ENCODE measurements around the gene HOXD11.

The HOXD11 gene

DNA sequence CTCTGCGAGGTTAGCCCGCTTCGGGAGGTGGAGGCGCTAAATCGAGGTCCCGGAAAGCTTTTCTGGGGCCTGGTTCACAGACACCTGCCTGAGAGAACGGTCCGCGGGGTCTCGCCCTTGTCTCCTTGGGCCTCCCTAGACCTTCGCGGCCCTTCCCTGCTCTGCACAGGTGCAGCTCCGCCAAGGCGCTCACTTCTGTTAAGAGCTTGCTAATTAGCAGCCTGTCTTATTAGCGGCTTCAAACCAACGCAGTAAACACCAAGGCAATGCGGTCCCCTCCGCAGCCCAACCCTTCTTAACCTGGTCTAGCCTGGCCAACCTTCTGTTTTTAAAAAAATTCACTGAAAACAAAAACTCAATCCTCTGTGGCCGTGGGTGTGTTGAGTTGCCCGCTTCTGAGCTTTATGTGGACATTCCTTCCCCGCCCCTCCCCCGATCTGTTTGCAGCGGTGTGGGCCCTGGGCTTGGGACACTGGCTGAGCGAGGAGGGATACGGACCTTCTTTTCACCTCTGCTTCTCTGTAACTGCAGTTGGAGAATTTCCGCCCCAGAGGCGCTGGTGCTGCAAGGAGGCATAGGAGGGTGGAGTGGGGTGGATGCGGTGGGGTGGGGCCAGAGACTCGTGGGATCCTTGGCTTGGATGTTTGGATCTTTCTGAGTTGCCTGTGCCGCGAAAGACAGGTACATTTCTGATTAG, 40.9 kb downstream of the HOXD11 start:
- no peak overlapping the region for H3K4me2 ChIP-seq (ENCODE audit: low read length)

DNA sequence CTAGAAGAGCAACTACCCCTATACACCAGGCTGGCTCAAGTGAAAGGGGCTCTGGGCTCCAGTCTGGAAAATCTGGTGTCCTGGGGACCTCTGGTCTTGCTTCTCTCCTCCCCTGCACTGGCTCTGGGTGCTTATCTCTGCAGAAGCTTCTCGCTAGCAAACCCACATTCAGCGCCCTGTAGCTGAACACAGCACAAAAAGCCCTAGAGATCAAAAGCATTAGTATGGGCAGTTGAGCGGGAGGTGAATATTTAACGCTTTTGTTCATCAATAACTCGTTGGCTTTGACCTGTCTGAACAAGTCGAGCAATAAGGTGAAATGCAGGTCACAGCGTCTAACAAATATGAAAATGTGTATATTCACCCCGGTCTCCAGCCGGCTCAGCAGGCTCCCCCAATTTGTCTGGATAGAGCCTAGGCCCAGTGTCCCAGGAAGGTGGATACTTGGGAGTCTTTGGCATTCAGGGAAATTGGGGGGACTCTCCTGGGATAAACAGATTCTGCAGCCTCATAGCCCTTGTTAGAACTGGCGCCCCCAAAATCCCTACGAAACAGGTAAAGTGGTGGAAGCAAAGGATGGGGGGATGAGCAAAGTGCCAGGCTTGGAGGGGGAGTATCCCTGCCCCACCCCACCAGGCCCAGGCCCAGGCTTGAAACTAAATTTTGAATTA, 41.8 kb downstream of the HOXD11 start:
- Histone ChIP-seq H3K4me3 (ENCODE audit: low read length) (no peak overlapping the region), H3K27me3 (ENCODE audit: control insufficient read depth, insufficient read depth, low read length) (peaks cover 5% of the 10 kb centered on the region), H3K9ac (ENCODE audit: low read depth, low read length) (no peak overlapping the region), H3K36me3 (ENCODE audit: insufficient read depth, low read length) (no peaks in the 10 kb centered on the region), H3K9me3 (replicated peaks; ENCODE audit: low read length) (no peaks in the 10 kb centered on the region), H3K4me1 (ENCODE audit: control insufficient read depth, insufficient read depth, low read length) (no peaks in the 10 kb centered on the region), H3K4me2 (ENCODE audit: low read length) (no peak overlapping the region)

More for the DNA sequence above, 40.9 kb downstream of the HOXD11 start:
- no peaks in the 10 kb centered on the region for H3K36me3 ChIP-seq (ENCODE audit: insufficient read depth, low read length)
- H3K9ac ChIP-seq (ENCODE audit: low read depth, low read length) = no peak overlapping the region
- H3K4me1 ChIP-seq (ENCODE audit: control insufficient read depth, insufficient read depth, low read length) = no peaks in the 10 kb centered on the region
- peaks cover 5% of the 10 kb centered on the region for H3K27me3 ChIP-seq (ENCODE audit: control insufficient read depth, insufficient read depth, low read length)
- H3K9me3 ChIP-seq (replicated peaks; ENCODE audit: low read length) = no peaks in the 10 kb centered on the region
- no peak overlapping the region for H3K4me3 ChIP-seq (ENCODE audit: low read length)

DNA sequence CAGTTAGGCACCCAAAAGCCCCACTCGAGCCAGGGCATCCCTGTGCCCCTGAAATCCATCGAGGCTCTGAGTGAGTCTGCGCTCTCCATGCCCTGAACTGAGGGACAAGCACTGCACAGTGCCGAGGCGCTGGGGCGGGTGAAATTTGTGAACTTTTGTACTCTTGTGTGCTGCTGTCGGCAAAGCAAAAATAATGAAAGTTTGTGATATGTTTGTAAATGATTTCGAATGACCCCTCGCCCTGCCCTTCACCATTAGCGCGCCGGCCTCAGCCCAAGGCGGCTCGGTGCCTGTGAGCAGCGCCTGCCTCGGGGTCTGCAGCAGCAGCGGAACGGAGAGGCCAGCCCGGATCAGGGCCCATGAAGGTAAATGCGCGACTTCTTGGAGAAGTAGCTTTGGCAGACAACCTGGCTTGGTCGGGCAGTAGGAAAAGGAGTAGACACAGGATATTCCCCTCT, 42.4 kb downstream of the HOXD11 start:
- H3K4me2 ChIP-seq (ENCODE audit: low read length) = no peak overlapping the region
- H3K36me3 ChIP-seq (ENCODE audit: insufficient read depth, low read length) = no peaks in the 10 kb centered on the region
- H3K27me3 ChIP-seq (ENCODE audit: control insufficient read depth, insufficient read depth, low read length) = peaks cover 6% of the 10 kb centered on the region
- no peak overlapping the region for H3K4me3 ChIP-seq (ENCODE audit: low read length)
- H3K9ac ChIP-seq (ENCODE audit: low read depth, low read length) = no peak overlapping the region
- no peaks in the 10 kb centered on the region for H3K9me3 ChIP-seq (replicated peaks; ENCODE audit: low read length)
- no peaks in the 10 kb centered on the region for H3K4me1 ChIP-seq (ENCODE audit: control insufficient read depth, insufficient read depth, low read length)

DNA sequence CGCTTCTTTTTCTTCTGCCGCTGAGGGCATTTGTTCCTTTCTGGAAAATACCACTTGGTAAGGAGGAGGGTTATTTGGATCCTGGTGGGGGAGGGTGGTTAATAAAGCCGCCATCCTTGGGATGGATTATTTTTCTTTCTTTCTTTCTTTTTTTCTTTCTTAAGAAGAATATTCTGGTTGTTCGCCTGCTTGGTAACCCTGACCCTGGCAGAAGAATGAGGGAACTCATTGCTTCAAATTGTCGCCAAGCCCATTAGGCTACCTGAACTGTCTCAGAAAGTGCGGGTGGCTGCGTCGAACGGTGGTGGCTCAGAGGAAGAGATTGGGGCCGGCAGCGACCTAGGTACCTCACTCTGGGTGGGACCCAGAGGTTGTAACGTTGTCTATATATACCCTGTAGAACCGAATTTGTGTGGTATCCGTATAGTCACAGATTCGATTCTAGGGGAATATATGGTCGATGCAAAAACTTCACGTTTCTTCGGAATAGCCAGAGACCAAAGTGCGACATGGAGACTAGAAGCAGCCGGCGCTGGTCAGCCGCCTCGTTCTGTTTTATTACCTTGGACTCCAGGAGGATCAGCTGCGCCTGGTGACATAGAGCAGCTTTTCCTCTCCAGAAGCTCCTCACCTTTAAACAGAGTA, 43.0 kb downstream of the HOXD11 start:
- H3K9me3 ChIP-seq (replicated peaks; ENCODE audit: low read length) = no peaks in the 10 kb centered on the region
- no peak overlapping the region for H3K9ac ChIP-seq (ENCODE audit: low read depth, low read length)
- H3K36me3 ChIP-seq (ENCODE audit: insufficient read depth, low read length) = no peaks in the 10 kb centered on the region
- no peak overlapping the region for H3K4me2 ChIP-seq (ENCODE audit: low read length)
- H3K4me3 ChIP-seq (ENCODE audit: low read length) = no peak overlapping the region
- H3K4me1 ChIP-seq (ENCODE audit: control insufficient read depth, insufficient read depth, low read length) = no peaks in the 10 kb centered on the region
- H3K27me3 ChIP-seq (ENCODE audit: control insufficient read depth, insufficient read depth, low read length) = peaks cover 11% of the 10 kb centered on the region

DNA sequence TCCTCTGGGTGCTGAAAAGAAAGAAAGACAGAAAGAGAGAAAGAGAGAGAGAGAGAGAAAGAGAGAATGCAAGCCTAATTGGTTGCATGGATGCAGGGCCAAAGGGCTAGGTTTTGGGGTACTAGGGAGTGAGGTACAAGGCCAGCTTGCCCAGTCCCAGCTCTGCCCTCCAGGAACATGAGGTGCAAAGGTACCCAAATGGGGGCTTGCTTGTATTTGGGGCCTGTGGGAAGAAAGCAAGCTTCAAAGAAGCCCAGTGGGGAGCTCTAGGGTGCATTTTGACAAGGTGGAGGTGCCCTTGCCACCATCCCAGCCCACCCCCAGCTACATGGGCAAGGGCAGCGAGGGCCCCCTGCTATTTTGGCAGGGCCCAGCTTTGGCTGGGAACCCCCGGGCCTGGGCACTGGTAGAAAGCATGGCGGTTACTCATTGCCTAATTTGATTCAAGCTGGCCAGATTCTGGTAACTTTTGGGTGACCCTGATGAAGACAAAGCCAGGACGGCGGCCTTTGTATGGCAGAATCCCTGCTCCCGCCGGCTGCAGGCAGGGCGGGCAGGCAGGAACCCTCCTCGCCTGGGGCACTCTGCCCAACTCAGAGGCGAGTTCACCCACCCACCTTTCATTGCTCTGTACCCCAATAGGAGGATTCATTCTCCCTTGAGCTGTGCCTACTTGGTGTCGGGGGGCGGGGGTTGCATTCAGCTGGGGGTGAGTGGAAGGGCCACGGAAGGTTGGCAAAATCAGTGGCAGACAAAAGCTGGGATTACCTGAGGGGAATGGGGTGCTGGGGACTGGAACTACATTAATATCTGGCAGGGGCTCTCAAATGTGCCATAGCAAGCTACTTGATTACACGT, 43.7 kb downstream of the HOXD11 start:
- Histone ChIP-seq H3K4me3 (ENCODE audit: low read length) (no peak overlapping the region), H3K4me1 (ENCODE audit: control insufficient read depth, insufficient read depth, low read length) (no peaks in the 10 kb centered on the region), H3K27me3 (ENCODE audit: control insufficient read depth, insufficient read depth, low read length) (peaks cover 7% of the 10 kb centered on the region), H3K4me2 (ENCODE audit: low read length) (no peak overlapping the region), H3K36me3 (ENCODE audit: insufficient read depth, low read length) (no peaks in the 10 kb centered on the region), H3K9ac (ENCODE audit: low read depth, low read length) (no peak overlapping the region), H3K9me3 (replicated peaks; ENCODE audit: low read length) (no peaks in the 10 kb centered on the region)

DNA sequence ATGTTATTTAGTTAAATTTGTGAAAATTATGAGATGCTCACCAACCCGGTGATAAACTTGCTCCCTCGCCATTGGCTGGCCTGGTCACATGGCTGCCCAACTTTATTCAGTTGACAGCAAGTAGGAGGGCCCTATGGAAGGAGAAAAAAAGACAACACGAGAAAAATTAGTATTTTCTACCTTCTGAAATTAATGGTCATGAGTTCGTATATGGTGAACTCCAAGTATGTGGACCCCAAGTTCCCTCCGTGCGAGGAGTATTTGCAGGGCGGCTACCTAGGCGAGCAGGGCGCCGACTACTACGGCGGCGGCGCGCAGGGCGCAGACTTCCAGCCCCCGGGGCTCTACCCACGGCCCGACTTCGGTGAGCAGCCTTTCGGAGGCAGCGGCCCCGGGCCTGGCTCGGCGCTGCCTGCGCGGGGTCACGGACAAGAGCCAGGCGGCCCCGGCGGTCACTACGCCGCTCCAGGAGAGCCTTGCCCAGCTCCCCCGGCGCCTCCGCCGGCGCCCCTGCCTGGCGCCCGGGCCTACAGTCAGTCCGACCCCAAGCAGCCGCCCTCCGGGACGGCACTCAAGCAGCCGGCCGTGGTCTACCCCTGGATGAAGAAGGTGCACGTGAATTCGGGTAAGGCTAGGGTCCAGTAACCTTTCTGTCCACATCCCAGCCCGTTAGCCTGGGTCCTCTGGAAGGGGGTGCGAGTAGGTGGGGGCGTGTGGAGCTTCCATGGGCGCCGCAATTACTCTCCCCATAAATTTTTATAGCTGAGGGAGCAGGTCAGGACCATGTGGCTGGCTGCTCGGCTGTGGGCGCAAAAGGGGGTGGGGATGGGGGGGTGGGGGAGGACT, 44.6 kb downstream of the HOXD11 start, which contains the start of gene HOXD4:
Gene HOXD4 (plus strand): TSS at position 109 of the 846 bp plus-strand sequence. CDS start 84 bp downstream, at position 193.
- H3K9ac ChIP-seq (ENCODE audit: low read depth, low read length) = no peak within 1 kb of the TSS
- H3K4me1 ChIP-seq (ENCODE audit: control insufficient read depth, insufficient read depth, low read length) = no peaks in the 10 kb centered on the region
- H3K27me3 ChIP-seq (ENCODE audit: control insufficient read depth, insufficient read depth, low read length) = peaks cover 9% of the 10 kb centered on the region
- no peaks in the 10 kb centered on the region for H3K9me3 ChIP-seq (replicated peaks; ENCODE audit: low read length)
- H3K4me2 ChIP-seq (ENCODE audit: low read length) = no peak within 1 kb of the TSS
- H3K4me3 ChIP-seq (ENCODE audit: low read length) = no peak within 1 kb of the TSS
- H3K36me3 ChIP-seq (ENCODE audit: insufficient read depth, low read length) = no peaks in the 10 kb centered on the region

DNA sequence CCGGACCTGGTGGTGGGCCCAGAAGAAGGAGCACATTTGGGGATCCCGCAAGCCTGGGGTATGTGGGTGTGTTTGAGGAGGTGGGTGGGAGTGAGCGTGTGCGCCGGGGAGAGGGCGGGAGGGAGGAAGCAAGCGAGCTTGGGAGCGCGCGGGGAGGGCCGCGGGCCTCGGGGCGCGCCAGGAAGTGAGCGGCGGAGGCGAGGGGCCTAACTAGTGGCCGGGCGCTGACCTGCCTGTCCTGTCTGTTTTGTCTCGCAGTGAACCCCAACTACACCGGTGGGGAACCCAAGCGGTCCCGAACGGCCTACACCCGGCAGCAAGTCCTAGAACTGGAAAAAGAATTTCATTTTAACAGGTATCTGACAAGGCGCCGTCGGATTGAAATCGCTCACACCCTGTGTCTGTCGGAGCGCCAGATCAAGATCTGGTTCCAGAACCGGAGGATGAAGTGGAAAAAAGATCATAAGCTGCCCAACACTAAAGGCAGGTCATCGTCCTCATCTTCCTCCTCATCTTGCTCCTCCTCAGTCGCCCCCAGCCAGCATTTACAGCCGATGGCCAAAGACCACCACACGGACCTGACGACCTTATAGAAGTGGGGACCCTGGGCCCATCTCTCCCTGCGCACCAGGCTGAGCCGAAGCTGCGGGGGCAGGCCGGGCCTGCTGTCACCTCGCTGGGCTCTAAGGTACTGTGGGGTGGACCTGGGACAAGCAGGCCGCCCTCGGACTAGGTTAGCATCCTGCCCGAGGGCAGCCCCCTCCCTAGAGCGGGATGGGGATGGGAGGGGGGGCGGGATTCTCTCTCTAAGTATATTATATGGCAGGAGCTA, 45.5 kb downstream of the HOXD11 start:
- Histone ChIP-seq H3K36me3 (ENCODE audit: insufficient read depth, low read length) (no peaks in the 10 kb centered on the region), H3K27me3 (ENCODE audit: control insufficient read depth, insufficient read depth, low read length) (peaks cover 14% of the 10 kb centered on the region), H3K4me3 (ENCODE audit: low read length) (no peak overlapping the region)

DNA sequence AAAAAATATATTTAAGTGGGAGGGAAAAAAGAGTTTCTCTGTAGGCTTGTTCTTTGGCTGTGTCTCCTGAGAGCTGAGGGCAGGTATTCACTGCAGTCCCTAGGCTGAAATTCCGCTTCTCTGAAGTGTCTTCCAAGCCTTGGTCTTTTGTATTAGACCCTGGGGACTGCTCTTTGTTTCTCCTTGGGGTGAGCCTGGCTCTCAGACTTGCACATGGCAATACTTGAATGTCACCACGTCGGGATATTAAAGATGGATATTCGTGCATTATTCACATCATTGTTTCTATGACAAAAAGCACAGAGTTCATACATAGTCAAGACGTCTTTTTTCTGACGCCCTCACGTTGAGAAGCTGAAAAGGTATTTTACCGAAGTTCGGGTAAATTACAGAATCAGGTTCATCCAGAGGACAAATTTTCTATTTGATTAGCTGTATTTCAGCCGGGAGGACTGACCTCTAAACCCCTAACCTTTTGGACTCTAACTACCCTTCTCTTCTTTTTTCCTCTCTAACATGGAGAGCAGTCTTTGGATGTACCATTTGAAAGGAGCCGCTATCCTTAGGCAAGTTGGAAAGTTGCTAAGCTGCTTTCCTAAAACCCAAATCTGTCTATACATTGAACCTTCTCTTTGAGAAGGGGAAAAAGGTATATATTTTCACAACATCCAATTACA, 47.6 kb downstream of the HOXD11 start:
- H3K27me3 ChIP-seq (ENCODE audit: control insufficient read depth, insufficient read depth, low read length) = peaks cover 26% of the 10 kb centered on the region
- no peak overlapping the region for H3K4me3 ChIP-seq (ENCODE audit: low read length)

More for the DNA sequence above, 45.5 kb downstream of the HOXD11 start:
- Histone ChIP-seq H3K4me2 (ENCODE audit: low read length) (no peak overlapping the region), H3K4me1 (ENCODE audit: control insufficient read depth, insufficient read depth, low read length) (no peaks in the 10 kb centered on the region), H3K9me3 (replicated peaks; ENCODE audit: low read length) (no peaks in the 10 kb centered on the region), H3K9ac (ENCODE audit: low read depth, low read length) (no peak overlapping the region)

DNA sequence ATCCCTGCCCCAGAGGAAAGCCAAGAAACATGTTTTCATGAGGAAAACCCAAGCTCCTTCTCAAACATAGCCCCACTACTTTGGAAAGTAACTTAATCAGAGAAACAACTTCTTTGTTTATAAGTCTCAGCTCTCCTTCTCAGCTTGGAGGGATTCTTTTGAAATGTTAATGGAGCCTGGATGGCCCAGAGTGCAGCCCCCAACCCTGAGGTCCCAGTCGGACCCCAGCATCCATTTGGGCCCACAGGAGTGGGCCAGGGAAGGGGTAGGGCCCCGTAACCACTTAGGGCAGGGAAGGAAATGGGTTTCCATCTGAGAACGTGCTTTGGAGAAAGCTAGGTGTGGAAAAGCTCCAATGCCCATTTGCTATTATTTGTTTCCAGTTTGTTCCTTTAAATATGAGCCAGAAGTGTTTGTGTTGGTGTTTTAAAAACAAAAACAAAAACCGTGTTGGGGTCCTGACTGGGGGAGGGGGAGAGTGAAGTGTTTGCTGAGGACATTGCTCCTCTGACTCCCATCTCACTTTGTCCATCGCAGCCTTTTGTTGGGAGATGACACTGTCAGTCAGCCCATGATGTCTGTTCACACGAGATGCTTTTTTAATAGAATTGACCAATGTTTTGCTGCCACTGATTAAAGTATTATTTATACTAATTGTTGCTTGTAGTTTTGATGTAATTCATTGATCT, 48.4 kb downstream of the HOXD11 start:
- H3K4me1 ChIP-seq (ENCODE audit: control insufficient read depth, insufficient read depth, low read length) = no peaks in the 10 kb centered on the region
- no peaks in the 10 kb centered on the region for H3K36me3 ChIP-seq (ENCODE audit: insufficient read depth, low read length)
- no peak overlapping the region for H3K4me2 ChIP-seq (ENCODE audit: low read length)
- H3K9ac ChIP-seq (ENCODE audit: low read depth, low read length) = no peak overlapping the region
- H3K9me3 ChIP-seq (replicated peaks; ENCODE audit: low read length) = no peaks in the 10 kb centered on the region
- no peak overlapping the region for H3K4me3 ChIP-seq (ENCODE audit: low read length)
- peaks cover 34% of the 10 kb centered on the region for H3K27me3 ChIP-seq (ENCODE audit: control insufficient read depth, insufficient read depth, low read length)

More for the DNA sequence above, 47.6 kb downstream of the HOXD11 start:
- Histone ChIP-seq H3K9me3 (replicated peaks; ENCODE audit: low read length) (no peaks in the 10 kb centered on the region), H3K9ac (ENCODE audit: low read depth, low read length) (no peak overlapping the region), H3K36me3 (ENCODE audit: insufficient read depth, low read length) (no peaks in the 10 kb centered on the region), H3K4me2 (ENCODE audit: low read length) (no peak overlapping the region), H3K4me1 (ENCODE audit: control insufficient read depth, insufficient read depth, low read length) (no peaks in the 10 kb centered on the region)
